SK-N-SH (cell line): ENCODE measurements around the gene CDH4. TPM values are rescaled to one million over a fixed set of nuclear protein-coding genes. Genes with fewer than 3 reads are reported as not detected.

Source experiments
- CTCF ChIA-PET: fragments of 300-600, 350-600 bp; formaldehyde crosslinking; extraction: SDS; loops from one replicate; lab custom pipeline; 2021; lab: Yijun Ruan, JAX
- POLR2A ChIA-PET: fragments of 350-600 bp; sonication (Branson Sonifier 250); formaldehyde crosslinking; extraction: SDS; loops from one replicate; lab custom pipeline; 2020; ENCODE audit warnings: antibody characterized with exemption, inconsistent platforms; lab: Yijun Ruan, JAX
- DNase-seq: peaks from one replicate; pipeline ENCODE4 v3.0.0; 2012
- H2AFZ ChIP-seq: fragments of 200-600 bp; sonication (generic); 2 replicates; pipeline ENCODE4 v1.8.1; 2016; ENCODE audit warnings: antibody characterized with exemption, mild to moderate bottlenecking, low read depth
- H3F3A ChIP-seq: fragments of 200-600 bp; sonication (generic); replicated peaks from 2 replicates; pipeline ENCODE3; 2016; ENCODE audit warnings: antibody characterized with exemption, mild to moderate bottlenecking; ENCODE audit not compliant: insufficient read depth
- H3K27ac ChIP-seq, 2 experiments: fragments of 200-500 bp in 1 of 2; fragments of 200-600 bp in 1 of 2; sonication (Bioruptor generic) in 1 of 2; sonication (generic), shearing (Covaris generic) in 1 of 2; 2 replicates each; pipeline versions ENCODE4 v1.5.1 to v1.6.1; 2014 to 2016; ENCODE audit warnings: low read depth in 2 of 2, inconsistent platforms in 1 of 2, low read length in 1 of 2, mild to moderate bottlenecking in 1 of 2, mixed read lengths in 1 of 2
- H3K27me3 ChIP-seq: fragments of 200-600 bp; sonication (generic), shearing (Covaris generic); 2 replicates; pipeline ENCODE4 v1.6.1; 2016; ENCODE audit warnings: mixed run types; ENCODE audit not compliant: insufficient read depth
- H3K36me3 ChIP-seq, 2 experiments: fragments of 200-500 bp in 1 of 2; fragments of 200-600 bp in 1 of 2; sonication (Bioruptor generic) in 1 of 2; sonication (generic) in 1 of 2; replicated peaks in 1 of 2; 2 replicates each; pipeline versions ENCODE3 to v1.5.1; 2014 to 2016; ENCODE audit warnings: low read length in 1 of 2, mild to moderate bottlenecking in 1 of 2; ENCODE audit not compliant: insufficient read depth in 2 of 2, control insufficient read depth in 1 of 2
- H3K4me1 ChIP-seq, 2 experiments: fragments of 200-500 bp in 1 of 2; fragments of 200-600 bp in 1 of 2; sonication (Bioruptor generic) in 1 of 2; sonication (generic), shearing (Covaris generic) in 1 of 2; 2 replicates each; pipeline versions ENCODE4 v1.5.1 to v1.6.1; 2014 to 2016; ENCODE audit warnings: low read depth in 1 of 2, low read length in 1 of 2, mixed run types in 1 of 2; ENCODE audit not compliant: insufficient read depth in 2 of 2, control insufficient read depth in 1 of 2
- H3K4me2 ChIP-seq: fragments of 200-600 bp; sonication (generic), shearing (Covaris generic); 2 replicates; pipeline ENCODE4 v1.6.1; 2017; ENCODE audit warnings: mixed run types
- H3K4me3 ChIP-seq, 2 experiments: fragments of 200-500 bp in 1 of 2; fragments of 200-600 bp in 1 of 2; sonication (Bioruptor generic) in 1 of 2; sonication (generic), shearing (Covaris generic) in 1 of 2; 2 replicates each; pipeline versions ENCODE4 v1.5.1 to v1.8.1; 2014 to 2016; ENCODE audit warnings: low read depth in 2 of 2, inconsistent platforms in 1 of 2, low read length in 1 of 2, mild to moderate bottlenecking in 1 of 2, mixed read lengths in 1 of 2, moderate library complexity in 1 of 2
- H3K79me2 ChIP-seq: fragments of 200-600 bp; sonication (generic); 2 replicates; pipeline ENCODE4 v1.8.1; 2017; ENCODE audit warnings: mild to moderate bottlenecking; ENCODE audit not compliant: insufficient read depth
- H3K9ac ChIP-seq: fragments of 200-600 bp; sonication (generic); 2 replicates; pipeline ENCODE4 v1.6.1; 2017; ENCODE audit warnings: mixed run types
- H3K9me2 ChIP-seq: fragments of 200-600 bp; sonication (generic); 2 replicates; pipeline ENCODE4 v1.6.1; 2017; ENCODE audit warnings: mixed run types
- H3K9me3 ChIP-seq: fragments of 200-600 bp; sonication (generic); 2 replicates; pipeline ENCODE4 v1.6.1; 2017; ENCODE audit warnings: mixed run types, mild to moderate bottlenecking, moderate library complexity
- H4K20me1 ChIP-seq: fragments of 200-600 bp; sonication (generic); 2 replicates; pipeline ENCODE4 v1.6.1; 2017; ENCODE audit warnings: mild to moderate bottlenecking, mixed run types; ENCODE audit not compliant: insufficient read depth
- CHD2 ChIP-seq: fragments of 150-350 bp; IDR thresholded peaks from 2 replicates; pipeline ENCODE4 v1.6.1; 2018; ENCODE audit warnings: low read length; ENCODE audit not compliant: partially characterized antibody
- ELF1 ChIP-seq: IDR thresholded peaks from 2 replicates; pipeline ENCODE4 v1.4.0; 2012
- GATA2 ChIP-seq: sonication (generic); formaldehyde crosslinking; IDR thresholded peaks from 2 replicates; pipeline ENCODE4 v1.5.0; 2020; ENCODE audit warnings: mild to moderate bottlenecking, missing genetic modification reagents
- JUND ChIP-seq: IDR thresholded peaks from 2 replicates; pipeline ENCODE4 v1.4.0; 2012
- MXI1 ChIP-seq: IDR thresholded peaks from 2 replicates; pipeline ENCODE4 v1.6.1; 2012; ENCODE audit warnings: mild to moderate bottlenecking, low read depth, low read length, improper control_type of control experiment
- RFX5 ChIP-seq: IDR thresholded peaks from 2 replicates; pipeline ENCODE4 v1.6.1; 2012; ENCODE audit warnings: mild to moderate bottlenecking, improper control_type of control experiment, low read length
- TAF1 ChIP-seq: IDR thresholded peaks from 2 replicates; pipeline ENCODE4 v1.6.1; 2012; ENCODE audit warnings: low read depth, mild to moderate bottlenecking, low read length, moderate library complexity, borderline replicate concordance
- TEAD4 ChIP-seq: IDR thresholded peaks from 2 replicates; pipeline ENCODE4 v1.4.0; 2012; ENCODE audit warnings: mild to moderate bottlenecking, borderline replicate concordance; ENCODE audit not compliant: insufficient read depth
- WGBS: methylation state at CpG from one replicate; pipeline ENCODE4 v1.1.6; 2017; ENCODE audit warnings: low lambda C conversion rate; 5-methylcytosine and 5-hydroxymethylcytosine counted together
- polyA plus RNA-seq, 3 experiments: library from polyadenylated mRNA; depleted of rRNA; stranded (reverse); fragments of >200 nt; gene quantifications; 2 replicates each; pipeline ENCODE4 v1.2.3, GENCODE V29; 2012
- TF ChIP-seq, protein P1 (sequence below): fragments of 150-350 bp; IDR thresholded peaks from 2 replicates; pipeline ENCODE4 v1.6.1; 2016; ENCODE audit warnings: mild to moderate bottlenecking, low read depth, low read length

The CDH4 gene
- polyA plus RNA-seq, 1 of the 3 experiments (the other 2 are of a cell fraction): not detected

DNA sequence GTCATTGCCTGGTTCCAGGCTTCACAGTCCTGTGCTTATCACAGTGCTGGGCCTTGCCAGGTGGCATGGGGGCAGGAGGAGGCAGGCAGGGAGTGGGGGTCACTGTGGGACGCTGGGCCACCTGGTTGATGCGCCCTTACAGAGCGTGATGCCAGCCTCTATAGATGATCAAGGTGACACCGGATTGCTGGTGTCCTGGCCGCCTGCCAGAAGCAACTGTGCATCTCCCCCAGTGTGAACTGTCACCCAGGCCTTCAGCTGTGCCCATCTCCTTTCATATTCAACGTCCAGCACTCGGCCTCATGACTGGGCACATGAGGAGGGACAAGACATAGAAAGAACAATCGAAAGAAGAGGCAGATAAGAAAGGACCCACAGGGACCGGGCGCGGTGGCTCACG lies 494.7 kb downstream of the CDH4 start (continued):
- TF ChIP-seq, protein P1, sequence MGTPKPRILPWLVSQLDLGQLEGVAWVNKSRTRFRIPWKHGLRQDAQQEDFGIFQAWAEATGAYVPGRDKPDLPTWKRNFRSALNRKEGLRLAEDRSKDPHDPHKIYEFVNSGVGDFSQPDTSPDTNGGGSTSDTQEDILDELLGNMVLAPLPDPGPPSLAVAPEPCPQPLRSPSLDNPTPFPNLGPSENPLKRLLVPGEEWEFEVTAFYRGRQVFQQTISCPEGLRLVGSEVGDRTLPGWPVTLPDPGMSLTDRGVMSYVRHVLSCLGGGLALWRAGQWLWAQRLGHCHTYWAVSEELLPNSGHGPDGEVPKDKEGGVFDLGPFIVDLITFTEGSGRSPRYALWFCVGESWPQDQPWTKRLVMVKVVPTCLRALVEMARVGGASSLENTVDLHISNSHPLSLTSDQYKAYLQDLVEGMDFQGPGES: no peak

DNA sequence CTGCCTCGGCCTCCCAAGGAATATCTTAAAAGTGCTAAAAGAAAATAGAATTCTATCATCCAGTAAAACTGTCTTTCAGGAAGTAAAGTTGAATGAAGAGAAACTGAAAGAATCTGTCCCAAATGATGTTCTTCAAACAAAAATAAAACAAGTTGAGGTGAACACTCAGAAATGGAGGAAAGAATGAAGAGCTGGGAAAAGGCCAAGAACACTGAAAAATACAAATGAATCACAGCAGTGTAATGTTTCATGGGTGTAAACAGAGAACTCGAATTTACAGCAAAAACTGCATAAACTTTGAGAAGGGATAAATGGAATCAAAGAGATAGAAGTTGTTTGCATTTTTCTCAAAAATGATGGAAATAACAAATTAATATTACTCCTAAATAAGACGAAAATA lies 496.3 kb downstream of the CDH4 start:
- no peak overlapping the region for H3K4me2 ChIP-seq
- CTCF ChIA-PET: no interaction called here

DNA sequence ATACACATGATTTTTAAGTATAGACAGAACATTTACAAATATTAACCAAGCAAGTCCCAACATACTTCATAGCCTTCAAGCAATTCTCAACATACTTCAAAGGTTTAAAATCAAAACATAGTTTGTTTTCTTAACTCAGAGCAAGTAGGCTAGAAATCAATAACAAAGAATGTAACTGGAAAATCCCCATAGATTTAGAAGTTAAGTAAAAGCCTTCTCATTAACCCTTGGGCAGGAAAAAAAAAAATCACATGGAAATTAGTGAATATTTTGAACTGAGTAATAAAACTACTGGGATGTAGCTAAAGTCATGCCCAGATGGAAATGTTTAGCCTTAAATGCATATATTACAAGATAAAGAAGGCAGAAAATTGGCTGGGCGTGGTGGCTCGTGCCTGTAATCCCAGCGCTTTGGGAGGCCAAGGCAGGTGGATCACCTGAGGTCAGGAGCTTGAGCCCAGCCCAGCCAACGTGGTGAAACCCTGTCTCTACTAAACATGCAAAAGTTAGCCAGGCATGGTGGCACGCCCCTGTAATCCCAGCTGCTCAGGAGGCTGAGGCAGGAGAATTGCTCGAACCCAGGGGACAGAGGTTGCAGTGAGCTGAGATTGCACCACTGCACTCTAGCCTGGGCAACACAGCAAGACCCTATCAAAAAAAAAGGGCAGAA lies 497.5 kb downstream of the CDH4 start:
- Histone ChIP-seq H3K27ac (no peak overlapping the region), H3F3A (no peaks in the 10 kb centered on the region), H3K79me2 (no peaks in the 10 kb centered on the region), H2AFZ (no peak overlapping the region), H3K27me3 (no peaks in the 10 kb centered on the region), H3K36me3 (no peaks in the 10 kb centered on the region), H3K9me3 (no peaks in the 10 kb centered on the region; the same call in 1 of the 2 replicates), H4K20me1 (no peaks in the 10 kb centered on the region), H3K4me1 (no peaks in the 10 kb centered on the region), H3K4me3 (no peak overlapping the region), H3K9ac (no peak overlapping the region), H3K9me2 (no peaks in the 10 kb centered on the region), H3K4me2 (no peak overlapping the region)
- no peak for DNase-seq
- CTCF ChIA-PET: no interaction called here
- 17% methylated on average over 6 of the region's 6 CpGs for WGBS
- TF ChIP-seq RFX5: no peak
- TF ChIP-seq TEAD4: no peak
- no peak for TF ChIP-seq TAF1
- TF ChIP-seq, protein P1: no peak
- TF ChIP-seq MXI1: no peak
- TF ChIP-seq GATA2 (CRISPR knock-in tag): no peak
- TF ChIP-seq ELF1: no peak
- POLR2A ChIA-PET: no interaction called here

More for the DNA sequence above, 496.3 kb downstream of the CDH4 start:
- H3K27me3 ChIP-seq: no peaks in the 10 kb centered on the region
- TF ChIP-seq CHD2 (no peak), JUND (no peak), GATA2 (CRISPR knock-in tag) (no peak)
- no peaks in the 10 kb centered on the region for H3K79me2 ChIP-seq
- no peak overlapping the region for H3K4me3 ChIP-seq
- POLR2A ChIA-PET: no interaction called here
- WGBS: 9% methylated on average over 3 of the region's 3 CpGs
- H3K9me2 ChIP-seq: no peaks in the 10 kb centered on the region
- no peak overlapping the region for H3K27ac ChIP-seq
- no peak overlapping the region for H3K9ac ChIP-seq
- H4K20me1 ChIP-seq: no peaks in the 10 kb centered on the region
- no peaks in the 10 kb centered on the region; the same call in 1 of the 2 replicates for H3K9me3 ChIP-seq
- H3K36me3 ChIP-seq: no peaks in the 10 kb centered on the region
- no peak overlapping the region for H2AFZ ChIP-seq
- no peaks in the 10 kb centered on the region for H3K4me1 ChIP-seq
- H3F3A ChIP-seq: no peaks in the 10 kb centered on the region
- no peak for DNase-seq
